AG09309 (cell line): Measurements from ENCODE around the gene CWC22.
"Not testable (repeated sequence)": the region's sequence is repeated elsewhere in the genome, so short reads cannot be mapped to it uniquely, and the experiment has no call there.

Experiments
- DNase-seq: peaks from one replicate; pipeline ENCODE4 v3.0.0-alpha.2; 2010; ENCODE audit warnings: low read depth
- H3K4me3 ChIP-seq: 2 replicates; pipeline ENCODE4 v1.5.1; 2011; ENCODE audit warnings: mild to moderate bottlenecking, low read depth, low read length, moderate library complexity; ENCODE audit not compliant: control insufficient read depth
- TF ChIP-seq, protein P1 (sequence below): IDR thresholded peaks from 2 replicates; pipeline ENCODE4 v1.5.1; 2011; ENCODE audit warnings: mild to moderate bottlenecking, low read depth, low read length, inconsistent platforms; ENCODE audit not compliant: insufficient read depth, control insufficient read depth; ENCODE audit errors: missing control alignments

The CWC22 gene

GRCh38 chr2:180016937-180017336, 9.8 kb upstream of the CWC22 start:
- TF ChIP-seq, protein P1, sequence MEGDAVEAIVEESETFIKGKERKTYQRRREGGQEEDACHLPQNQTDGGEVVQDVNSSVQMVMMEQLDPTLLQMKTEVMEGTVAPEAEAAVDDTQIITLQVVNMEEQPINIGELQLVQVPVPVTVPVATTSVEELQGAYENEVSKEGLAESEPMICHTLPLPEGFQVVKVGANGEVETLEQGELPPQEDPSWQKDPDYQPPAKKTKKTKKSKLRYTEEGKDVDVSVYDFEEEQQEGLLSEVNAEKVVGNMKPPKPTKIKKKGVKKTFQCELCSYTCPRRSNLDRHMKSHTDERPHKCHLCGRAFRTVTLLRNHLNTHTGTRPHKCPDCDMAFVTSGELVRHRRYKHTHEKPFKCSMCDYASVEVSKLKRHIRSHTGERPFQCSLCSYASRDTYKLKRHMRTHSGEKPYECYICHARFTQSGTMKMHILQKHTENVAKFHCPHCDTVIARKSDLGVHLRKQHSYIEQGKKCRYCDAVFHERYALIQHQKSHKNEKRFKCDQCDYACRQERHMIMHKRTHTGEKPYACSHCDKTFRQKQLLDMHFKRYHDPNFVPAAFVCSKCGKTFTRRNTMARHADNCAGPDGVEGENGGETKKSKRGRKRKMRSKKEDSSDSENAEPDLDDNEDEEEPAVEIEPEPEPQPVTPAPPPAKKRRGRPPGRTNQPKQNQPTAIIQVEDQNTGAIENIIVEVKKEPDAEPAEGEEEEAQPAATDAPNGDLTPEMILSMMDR, result no peak
- DNase-seq, result no peak

GRCh38 chr2:180015951-180016709, 9.0 kb upstream of the CWC22 start:
- peak; percentile 88 for DNase-seq

More at GRCh38 chr2:180016937-180017336, 9.8 kb upstream of the CWC22 start:
- no peak overlapping the region for H3K4me3 ChIP-seq

DNA sequence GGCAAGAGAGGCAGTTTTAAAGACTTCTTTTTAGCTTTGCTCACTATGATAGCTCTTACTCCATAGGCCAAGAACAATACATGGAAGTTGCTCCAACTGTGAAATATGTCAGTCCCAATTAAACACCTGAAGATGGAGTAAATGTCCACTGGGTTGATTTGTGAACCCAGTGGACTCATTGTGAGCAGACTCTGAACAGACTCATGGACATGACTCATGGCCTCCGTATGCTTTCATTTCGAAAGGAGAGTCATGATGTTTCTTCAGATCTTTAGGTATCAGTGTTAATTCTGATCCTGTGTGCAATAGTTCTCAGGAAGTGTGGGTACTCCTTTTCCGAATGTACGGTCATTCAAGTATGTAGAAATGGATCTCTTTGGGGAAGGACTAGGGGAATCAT, 5.4 kb upstream of the CWC22 start:
- TF ChIP-seq, protein P1, result no peak
- DNase-seq, result peak; percentile 55

More at GRCh38 chr2:180015951-180016709, 9.0 kb upstream of the CWC22 start:
- TF ChIP-seq, protein P1, result no peak
- H3K4me3 ChIP-seq, result no peak overlapping the region

DNA sequence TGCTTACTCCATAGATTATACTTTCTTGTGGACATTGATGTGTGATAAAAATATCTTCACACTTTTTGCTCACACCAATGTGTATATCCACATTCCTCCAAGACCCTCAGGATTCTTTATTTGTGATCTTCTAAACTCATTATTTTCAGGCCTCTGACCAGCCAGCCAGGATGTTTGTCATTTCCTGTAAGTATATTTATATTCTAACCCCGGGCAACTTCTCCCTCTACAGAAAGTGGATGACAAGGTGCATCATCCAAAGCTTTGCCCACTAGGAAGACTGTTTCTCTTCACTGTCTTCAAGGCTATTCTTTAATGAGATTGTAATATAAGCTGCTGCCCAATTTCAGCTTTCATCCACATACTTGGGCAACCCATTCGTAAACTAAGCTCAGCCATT, 3.6 kb upstream of the CWC22 start:
- no peak overlapping the region for H3K4me3 ChIP-seq
- TF ChIP-seq, protein P1, result no peak
- DNase-seq, result no peak

More for the DNA sequence above, 5.4 kb upstream of the CWC22 start:
- no peak overlapping the region for H3K4me3 ChIP-seq

- no peak for DNase-seq
- TF ChIP-seq, protein P1, result no peak
Measured at GRCh38 chr2:180006231-180006630, 866 bp downstream of the CWC22 start.

DNA sequence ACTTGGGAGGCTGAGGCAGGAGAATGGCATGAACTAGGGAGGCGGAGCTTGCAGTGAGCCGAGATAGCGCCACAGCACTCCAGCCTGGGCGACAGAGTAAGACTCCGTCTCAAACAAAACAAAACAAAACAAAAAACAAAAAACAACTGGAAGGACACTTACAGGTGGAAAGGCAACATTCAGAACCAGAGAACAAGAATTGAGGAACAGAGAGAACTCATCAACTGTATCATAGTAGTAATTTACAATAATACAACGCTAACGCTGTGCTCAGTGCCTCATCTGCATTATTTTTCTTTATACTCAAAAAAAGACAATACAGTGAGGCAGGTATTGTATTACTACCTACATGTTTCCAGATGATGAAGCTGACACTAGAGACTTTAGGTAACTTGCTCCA, 1.6 kb downstream of the CWC22 start:
- not testable (repeated sequence) for H3K4me3 ChIP-seq, DNase-seq

More at GRCh38 chr2:180006231-180006630, 866 bp downstream of the CWC22 start:
- peak overlapping the region; percentile 92 for H3K4me3 ChIP-seq

DNA sequence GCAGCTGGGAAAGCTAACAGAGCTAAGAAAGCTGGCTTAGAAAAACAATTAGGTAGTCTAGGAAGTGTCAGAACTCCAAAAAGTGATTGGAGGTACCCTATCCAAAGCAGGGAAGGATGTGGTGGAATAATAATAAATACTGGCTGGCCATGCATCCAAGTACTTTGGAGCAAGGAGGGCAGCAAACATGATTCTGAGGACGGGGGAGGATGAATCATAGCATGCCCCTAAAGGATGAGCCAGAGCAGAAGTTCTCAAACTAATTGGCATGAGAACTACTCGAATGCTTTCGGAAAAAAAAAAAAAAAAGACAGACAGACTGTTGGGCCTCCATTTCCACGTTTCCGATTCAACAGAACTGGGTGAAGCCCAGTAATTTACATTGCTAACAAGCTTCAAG, 2.4 kb downstream of the CWC22 start:
- no peak overlapping the region for H3K4me3 ChIP-seq
- DNase-seq, result no peak
- TF ChIP-seq, protein P1, result no peak
